Measurements from ENCODE around the gene TOP3B. TPM values are rescaled to one million over a fixed set of nuclear protein-coding genes. Genes with fewer than 3 reads are reported as not detected.

Gene TOP3B
- total RNA-seq, 2 experiments from 2014 or later: 82.6 to 98.7 TPM

- no TSS peak for BruUV-seq (replicated peaks)
- intact Hi-C loops (cut with micrococcal nuclease; ENCODE audit: unreplicated experiment): no loop called here
Observed at GRCh38 chr22:21918466-21919185, 64.0 kb downstream of the TOP3B start.

GRCh38 chr22:21917959-21918261 lies 64.7 kb downstream of the TOP3B start:
- no TSS peak for BruUV-seq (replicated peaks)
- POLR2A ChIA-PET: no interaction called here

More at GRCh38 chr22:21918466-21919185, 64.0 kb downstream of the TOP3B start:
- Histone ChIP-seq H3K79me2 (ENCODE audit: insufficient read depth, low read depth, low read length) (no peaks in the 10 kb centered on the region), H3K9me2 (ENCODE audit: insufficient read depth, low read length) (no peaks in the 10 kb centered on the region), H3K36me3 (ENCODE audit: insufficient read depth, low read length) (no peaks in the 10 kb centered on the region), H4K20me1 (ENCODE audit: insufficient read depth, low read length) (no peaks in the 10 kb centered on the region), H3K9me3 (ENCODE audit: low read length) (no peaks in the 10 kb centered on the region), H3K4me1 (ENCODE audit: insufficient read depth, low read length, poor library complexity, severe bottlenecking) (no peaks in the 10 kb centered on the region), H2AFZ (ENCODE audit: low read length) (no peak overlapping the region), H3K4me3 (ENCODE audit: low read depth, low read length, poor library complexity, severe bottlenecking) (no peak overlapping the region), H3K27ac (ENCODE audit: low read depth, low read length, poor library complexity, severe bottlenecking) (no peak overlapping the region), H3K4me2 (ENCODE audit: low read length) (no peak overlapping the region)
- DNase-seq (ENCODE audit: low spot score): no peak
- no peak for TF ChIP-seq EZH2phosphoT487 (IDR thresholded peaks at IDR 0.05; ENCODE audit: borderline replicate concordance, low read depth, low read length)
- TF ChIP-seq, protein P1, sequence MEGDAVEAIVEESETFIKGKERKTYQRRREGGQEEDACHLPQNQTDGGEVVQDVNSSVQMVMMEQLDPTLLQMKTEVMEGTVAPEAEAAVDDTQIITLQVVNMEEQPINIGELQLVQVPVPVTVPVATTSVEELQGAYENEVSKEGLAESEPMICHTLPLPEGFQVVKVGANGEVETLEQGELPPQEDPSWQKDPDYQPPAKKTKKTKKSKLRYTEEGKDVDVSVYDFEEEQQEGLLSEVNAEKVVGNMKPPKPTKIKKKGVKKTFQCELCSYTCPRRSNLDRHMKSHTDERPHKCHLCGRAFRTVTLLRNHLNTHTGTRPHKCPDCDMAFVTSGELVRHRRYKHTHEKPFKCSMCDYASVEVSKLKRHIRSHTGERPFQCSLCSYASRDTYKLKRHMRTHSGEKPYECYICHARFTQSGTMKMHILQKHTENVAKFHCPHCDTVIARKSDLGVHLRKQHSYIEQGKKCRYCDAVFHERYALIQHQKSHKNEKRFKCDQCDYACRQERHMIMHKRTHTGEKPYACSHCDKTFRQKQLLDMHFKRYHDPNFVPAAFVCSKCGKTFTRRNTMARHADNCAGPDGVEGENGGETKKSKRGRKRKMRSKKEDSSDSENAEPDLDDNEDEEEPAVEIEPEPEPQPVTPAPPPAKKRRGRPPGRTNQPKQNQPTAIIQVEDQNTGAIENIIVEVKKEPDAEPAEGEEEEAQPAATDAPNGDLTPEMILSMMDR (conservative IDR thresholded peaks at IDR 0.05; ENCODE audit: low read length): no peak
- POLR2A ChIA-PET: no interaction called here
- CTCF ChIA-PET (ENCODE audit: unreplicated experiment): no interaction called here

More at GRCh38 chr22:21917959-21918261, 64.7 kb downstream of the TOP3B start:
- CTCF ChIA-PET (ENCODE audit: unreplicated experiment): no interaction called here
- Histone ChIP-seq H2AFZ (ENCODE audit: low read length) (no peak overlapping the region), H3K9me3 (ENCODE audit: low read length) (no peaks in the 10 kb centered on the region), H3K4me2 (ENCODE audit: low read length) (no peak overlapping the region), H3K4me1 (ENCODE audit: insufficient read depth, low read length, poor library complexity, severe bottlenecking) (no peaks in the 10 kb centered on the region), H3K9me2 (ENCODE audit: insufficient read depth, low read length) (no peaks in the 10 kb centered on the region), H3K27ac (ENCODE audit: low read depth, low read length, poor library complexity, severe bottlenecking) (no peak overlapping the region), H4K20me1 (ENCODE audit: insufficient read depth, low read length) (no peaks in the 10 kb centered on the region), H3K36me3 (ENCODE audit: insufficient read depth, low read length) (no peaks in the 10 kb centered on the region), H3K4me3 (ENCODE audit: low read depth, low read length, poor library complexity, severe bottlenecking) (no peak overlapping the region), H3K79me2 (ENCODE audit: insufficient read depth, low read depth, low read length) (no peaks in the 10 kb centered on the region)
- intact Hi-C loops (cut with micrococcal nuclease; ENCODE audit: unreplicated experiment): no loop called here
- no peak for DNase-seq (ENCODE audit: low spot score)
- TF ChIP-seq, protein P1 (conservative IDR thresholded peaks at IDR 0.05; ENCODE audit: low read length): no peak
- TF ChIP-seq EZH2phosphoT487 (IDR thresholded peaks at IDR 0.05; ENCODE audit: borderline replicate concordance, low read depth, low read length): no peak
